ENCODE data around the gene ADGRG7.
"Not testable (repeated sequence)": the region's sequence is repeated elsewhere in the genome, so short reads cannot be mapped to it uniquely, and the experiment has no call there.

ADGRG7 gene

GRCh38 chr3:100662113-100662823, 52.9 kb downstream of the ADGRG7 start:
- Histone ChIP-seq H3K27me3 (replicated peaks; ENCODE audit: insufficient read depth, low read length) (no peaks in the 10 kb centered on the region), H3K79me2 (ENCODE audit: low read length) (no peaks in the 10 kb centered on the region), H3F3A (ENCODE audit: insufficient read depth, low read length) (no peaks in the 10 kb centered on the region), H3K4me3 (ENCODE audit: low read length) (no peak overlapping the region), H3K4me2 (ENCODE audit: low read depth, low read length) (no peak overlapping the region), H3K4me1 (ENCODE audit: low read length) (no peaks in the 10 kb centered on the region), H3K36me3 (replicated peaks; ENCODE audit: insufficient read depth, low read length) (no peaks in the 10 kb centered on the region), H3K27ac (ENCODE audit: low read length) (no peak overlapping the region), H3K9me3 (replicated peaks; ENCODE audit: insufficient read depth, low read length) (no peaks in the 10 kb centered on the region), H2AFZ (ENCODE audit: low read length) (no peak overlapping the region), H3K9me2 (replicated peaks; ENCODE audit: insufficient read depth, low read length) (no peaks in the 10 kb centered on the region), H4K20me1 (ENCODE audit: insufficient read depth, low read length) (no peaks in the 10 kb centered on the region), H3K9ac (ENCODE audit: low read length) (no peak overlapping the region)
- TF ChIP-seq CTCF (IDR thresholded peaks at IDR 0.05; ENCODE audit: low read length) = no peak
- TF ChIP-seq EZH2phosphoT487 (IDR thresholded peaks at IDR 0.05; ENCODE audit: low read length) = no peak
- TF ChIP-seq EZH2 (optimal IDR thresholded peaks at IDR 0.05; ENCODE audit: low read depth, low read length) = no peak
- no peak for DNase-seq

GRCh38 chr3:100665230-100665629, 55.8 kb downstream of the ADGRG7 start:
- DNase-seq = peak; percentile 26
- no peaks in the 10 kb centered on the region for H4K20me1 ChIP-seq (ENCODE audit: insufficient read depth, low read length)
- no peaks in the 10 kb centered on the region for H3F3A ChIP-seq (ENCODE audit: insufficient read depth, low read length)
- no peaks in the 10 kb centered on the region for H3K9me2 ChIP-seq (replicated peaks; ENCODE audit: insufficient read depth, low read length)
- H2AFZ ChIP-seq (ENCODE audit: low read length) = no peak overlapping the region
- H3K79me2 ChIP-seq (ENCODE audit: low read length) = no peaks in the 10 kb centered on the region
- no peaks in the 10 kb centered on the region for H3K27me3 ChIP-seq (replicated peaks; ENCODE audit: insufficient read depth, low read length)
- H3K4me1 ChIP-seq (ENCODE audit: low read length) = no peaks in the 10 kb centered on the region
- no peak overlapping the region for H3K4me3 ChIP-seq (ENCODE audit: low read length)
- no peaks in the 10 kb centered on the region for H3K9me3 ChIP-seq (replicated peaks; ENCODE audit: insufficient read depth, low read length)
- TF ChIP-seq EZH2phosphoT487 (IDR thresholded peaks at IDR 0.05; ENCODE audit: low read length) (no peak), EZH2 (optimal IDR thresholded peaks at IDR 0.05; ENCODE audit: low read depth, low read length) (no peak), CTCF (IDR thresholded peaks at IDR 0.05; ENCODE audit: low read length) (no peak)
- no peaks in the 10 kb centered on the region for H3K36me3 ChIP-seq (replicated peaks; ENCODE audit: insufficient read depth, low read length)
- no peak overlapping the region for H3K9ac ChIP-seq (ENCODE audit: low read length)
- H3K27ac ChIP-seq (ENCODE audit: low read length) = no peak overlapping the region
- H3K4me2 ChIP-seq (ENCODE audit: low read depth, low read length) = no peak overlapping the region

DNA sequence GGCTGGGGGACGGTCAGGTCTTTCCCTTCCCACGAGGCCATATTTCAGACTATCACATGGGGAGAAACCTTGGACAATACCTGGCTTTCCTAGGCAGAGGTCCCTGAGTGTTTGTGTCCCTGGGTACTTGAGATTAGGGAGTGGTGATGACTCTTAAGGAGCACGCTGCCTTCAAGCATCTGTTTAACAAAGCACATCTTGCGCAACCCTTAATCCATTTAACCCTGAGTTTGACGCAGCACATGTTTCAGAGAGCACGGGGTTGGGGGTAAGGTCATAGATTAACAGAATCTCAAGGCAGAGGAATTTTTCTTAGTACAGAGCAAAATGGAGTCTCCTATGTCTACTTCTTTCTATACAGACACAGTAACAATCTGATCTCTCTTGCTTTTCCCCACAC, 57.3 kb downstream of the ADGRG7 start:
- H3K27ac ChIP-seq (ENCODE audit: low read length); H3K36me3 ChIP-seq (replicated peaks; ENCODE audit: insufficient read depth, low read length); H4K20me1 ChIP-seq (ENCODE audit: insufficient read depth, low read length); H3K9ac ChIP-seq (ENCODE audit: low read length); DNase-seq; H3K9me3 ChIP-seq (replicated peaks; ENCODE audit: insufficient read depth, low read length); H3K9me2 ChIP-seq (replicated peaks; ENCODE audit: insufficient read depth, low read length); H2AFZ ChIP-seq (ENCODE audit: low read length); H3K79me2 ChIP-seq (ENCODE audit: low read length); H3K27me3 ChIP-seq (replicated peaks; ENCODE audit: insufficient read depth, low read length); H3K4me1 ChIP-seq (ENCODE audit: low read length); H3F3A ChIP-seq (ENCODE audit: insufficient read depth, low read length); H3K4me2 ChIP-seq (ENCODE audit: low read depth, low read length); H3K4me3 ChIP-seq (ENCODE audit: low read length): not testable (repeated sequence)

- not testable (repeated sequence) for H3K9me2 ChIP-seq (replicated peaks; ENCODE audit: insufficient read depth, low read length); DNase-seq
Observed at GRCh38 chr3:100667316-100667715, 57.9 kb downstream of the ADGRG7 start.

DNA sequence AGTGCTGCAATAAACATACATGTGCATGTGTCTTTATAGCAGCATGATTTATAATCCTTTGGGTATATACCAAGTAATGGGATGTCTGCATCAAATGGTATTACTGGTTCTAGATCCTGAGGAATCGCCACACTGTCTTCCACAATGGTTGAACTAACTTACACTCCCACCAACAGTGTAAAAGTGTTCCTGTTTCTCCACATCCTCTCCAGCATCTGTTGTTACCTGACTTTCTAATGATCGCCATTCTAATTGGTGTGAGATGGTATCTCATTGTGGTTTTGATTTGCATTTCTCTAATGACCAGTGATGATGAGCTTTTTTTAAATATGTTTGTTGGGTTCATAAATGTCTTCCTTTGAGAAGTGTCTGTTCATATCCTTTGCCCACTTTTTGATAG, 61.6 kb downstream of the ADGRG7 start:
- not testable (repeated sequence) for H3K27me3 ChIP-seq (replicated peaks; ENCODE audit: insufficient read depth, low read length); H3K27ac ChIP-seq (ENCODE audit: low read length); H4K20me1 ChIP-seq (ENCODE audit: insufficient read depth, low read length); H3K4me2 ChIP-seq (ENCODE audit: low read depth, low read length); H3K36me3 ChIP-seq (replicated peaks; ENCODE audit: insufficient read depth, low read length); H3K4me3 ChIP-seq (ENCODE audit: low read length); H3K9me2 ChIP-seq (replicated peaks; ENCODE audit: insufficient read depth, low read length); H3F3A ChIP-seq (ENCODE audit: insufficient read depth, low read length); H3K79me2 ChIP-seq (ENCODE audit: low read length); H3K4me1 ChIP-seq (ENCODE audit: low read length); H3K9ac ChIP-seq (ENCODE audit: low read length); H3K9me3 ChIP-seq (replicated peaks; ENCODE audit: insufficient read depth, low read length); H2AFZ ChIP-seq (ENCODE audit: low read length); DNase-seq

More at GRCh38 chr3:100667316-100667715, 57.9 kb downstream of the ADGRG7 start:
- H3F3A ChIP-seq (ENCODE audit: insufficient read depth, low read length); H3K4me2 ChIP-seq (ENCODE audit: low read depth, low read length); H3K27ac ChIP-seq (ENCODE audit: low read length); H2AFZ ChIP-seq (ENCODE audit: low read length); H4K20me1 ChIP-seq (ENCODE audit: insufficient read depth, low read length); H3K36me3 ChIP-seq (replicated peaks; ENCODE audit: insufficient read depth, low read length); H3K9me3 ChIP-seq (replicated peaks; ENCODE audit: insufficient read depth, low read length); H3K79me2 ChIP-seq (ENCODE audit: low read length); H3K9ac ChIP-seq (ENCODE audit: low read length); H3K27me3 ChIP-seq (replicated peaks; ENCODE audit: insufficient read depth, low read length); H3K4me3 ChIP-seq (ENCODE audit: low read length); H3K4me1 ChIP-seq (ENCODE audit: low read length): not testable (repeated sequence)

All from MM.1S (cell line).